HAP-1 (cell line): ENCODE measurements around the gene ITGA4.

Experiments used
- DNase-seq, 2 experiments: peaks; one replicate each; pipeline ENCODE4 v3.0.0-alpha.2; 2016 to 2020; ENCODE audit warnings: low spot score in 2 of 2
- H3K27me3 ChIP-seq: fragments of 250-450 bp; sonication (Bioruptor Pico); 2 replicates; pipeline ENCODE4 v1.5.1; 2020; ENCODE audit warnings: low read depth, mild to moderate bottlenecking, moderate library complexity
- H3K36me3 ChIP-seq: fragments of 250-450 bp; sonication (Bioruptor Pico); replicated peaks from 2 replicates; pipeline ENCODE4 v1.5.1; 2020; ENCODE audit warnings: mild to moderate bottlenecking
- H3K4me1 ChIP-seq: fragments of 250-450 bp; sonication (Bioruptor Pico); 2 replicates; pipeline ENCODE4 v1.5.1; 2020; ENCODE audit warnings: mild to moderate bottlenecking
- H3K4me3 ChIP-seq: fragments of 250-450 bp; sonication (Bioruptor Pico); 2 replicates; pipeline ENCODE4 v1.5.1; 2020; ENCODE audit warnings: mild to moderate bottlenecking, moderate library complexity
- H3K9me3 ChIP-seq: fragments of 250-450 bp; sonication (Bioruptor Pico); 2 replicates; pipeline ENCODE4 v1.5.1; 2020; ENCODE audit warnings: mild to moderate bottlenecking, moderate library complexity
- in situ Hi-C: fragments of 300-500 bp; cut with MboI; formaldehyde crosslinking; loops from 3 replicates; pipeline ENCODE4 v1.14.3; 2020; ENCODE audit warnings: low sequenced_read_pairs, inconsistent platforms, mixed read lengths

ITGA4 gene

GRCh38 chr2:181499231-181499630 lies 42.0 kb downstream of the ITGA4 start:
- Histone ChIP-seq H3K9me3 (no peaks in the 10 kb centered on the region), H3K27me3 (no peaks in the 10 kb centered on the region), H3K36me3 (peaks cover 11% of the 10 kb centered on the region), H3K4me3 (no peak overlapping the region), H3K4me1 (no peaks in the 10 kb centered on the region)
- in situ Hi-C loops, result no loop called here
- DNase-seq, result no peak

GRCh38 chr2:181500201-181500600 lies 43.0 kb downstream of the ITGA4 start:
- Histone ChIP-seq H3K9me3 (no peaks in the 10 kb centered on the region), H3K4me1 (no peaks in the 10 kb centered on the region), H3K4me3 (no peak overlapping the region), H3K27me3 (no peaks in the 10 kb centered on the region), H3K36me3 (peaks cover 11% of the 10 kb centered on the region)
- in situ Hi-C loops, result no loop called here
- no peak for DNase-seq

GRCh38 chr2:181515719-181516118 lies 58.5 kb downstream of the ITGA4 start:
- DNase-seq, result no peak
- Histone ChIP-seq H3K4me1 (peaks cover 8% of the 10 kb centered on the region), H3K36me3 (peaks cover 6% of the 10 kb centered on the region), H3K9me3 (no peaks in the 10 kb centered on the region), H3K27me3 (no peaks in the 10 kb centered on the region), H3K4me3 (no peak overlapping the region)
- in situ Hi-C loops, result no loop called here

- Histone ChIP-seq H3K9me3 (no peaks in the 10 kb centered on the region), H3K4me3 (no peak overlapping the region), H3K27me3 (no peaks in the 10 kb centered on the region), H3K4me1 (peaks cover 1% of the 10 kb centered on the region; the same call in 1 of the 2 replicates), H3K36me3 (peaks cover 6% of the 10 kb centered on the region)
- in situ Hi-C loops, result no loop called here
- DNase-seq, result no peak
Measured at GRCh38 chr2:181516992-181517391, 59.8 kb downstream of the ITGA4 start.

GRCh38 chr2:181517685-181518301 lies 60.6 kb downstream of the ITGA4 start:
- no peaks in the 10 kb centered on the region for H3K27me3 ChIP-seq
- H3K4me1 ChIP-seq, result no peaks in the 10 kb centered on the region
- H3K9me3 ChIP-seq, result no peaks in the 10 kb centered on the region
- H3K4me3 ChIP-seq, result no peak overlapping the region
- peaks cover 6% of the 10 kb centered on the region for H3K36me3 ChIP-seq
- DNase-seq, result no peak
- in situ Hi-C loops, result no loop called here

GRCh38 chr2:181520253-181520652 lies 63.1 kb downstream of the ITGA4 start:
- H3K4me1 ChIP-seq, result no peaks in the 10 kb centered on the region
- no peak overlapping the region for H3K4me3 ChIP-seq
- H3K27me3 ChIP-seq, result no peaks in the 10 kb centered on the region
- H3K9me3 ChIP-seq, result no peaks in the 10 kb centered on the region
- DNase-seq, result no peak
- H3K36me3 ChIP-seq, result peaks cover 2% of the 10 kb centered on the region; the same call in 1 of the 2 replicates
- in situ Hi-C loops, result no loop called here

GRCh38 chr2:181523756-181524155 lies 66.6 kb downstream of the ITGA4 start:
- Histone ChIP-seq H3K4me1 (peaks cover 8% of the 10 kb centered on the region), H3K27me3 (no peaks in the 10 kb centered on the region), H3K9me3 (no peaks in the 10 kb centered on the region), H3K36me3 (no peaks in the 10 kb centered on the region), H3K4me3 (no peak overlapping the region)
- in situ Hi-C loops, result no loop called here
- DNase-seq, result no peak

GRCh38 chr2:181526014-181526413 lies 68.8 kb downstream of the ITGA4 start:
- in situ Hi-C loops, result no loop called here

GRCh38 chr2:181527058-181527457 lies 69.9 kb downstream of the ITGA4 start:
- no peak overlapping the region for H3K4me3 ChIP-seq
- no peaks in the 10 kb centered on the region for H3K27me3 ChIP-seq
- no peaks in the 10 kb centered on the region for H3K36me3 ChIP-seq
- in situ Hi-C loops, result no loop called here
- no peaks in the 10 kb centered on the region for H3K9me3 ChIP-seq
- H3K4me1 ChIP-seq, result peaks cover 19% of the 10 kb centered on the region
- no peak for DNase-seq

More at GRCh38 chr2:181526014-181526413, 68.8 kb downstream of the ITGA4 start:
- Histone ChIP-seq H3K27me3 (no peaks in the 10 kb centered on the region), H3K36me3 (no peaks in the 10 kb centered on the region), H3K4me1 (peaks cover 19% of the 10 kb centered on the region), H3K4me3 (no peak overlapping the region), H3K9me3 (no peaks in the 10 kb centered on the region)
- no peak for DNase-seq

GRCh38 chr2:181528441-181528840 lies 71.3 kb downstream of the ITGA4 start:
- no peak for DNase-seq
- H3K27me3 ChIP-seq, result no peaks in the 10 kb centered on the region
- H3K4me3 ChIP-seq, result no peak overlapping the region
- in situ Hi-C loops, result no loop called here
- peaks cover 19% of the 10 kb centered on the region for H3K4me1 ChIP-seq
- H3K36me3 ChIP-seq, result no peaks in the 10 kb centered on the region
- no peaks in the 10 kb centered on the region for H3K9me3 ChIP-seq

- Histone ChIP-seq H3K36me3 (peaks cover 8% of the 10 kb centered on the region), H3K4me3 (no peak overlapping the region), H3K4me1 (no peaks in the 10 kb centered on the region), H3K27me3 (no peaks in the 10 kb centered on the region), H3K9me3 (no peaks in the 10 kb centered on the region)
- DNase-seq, result no peak
- in situ Hi-C loops, result no loop called here
Measured at GRCh38 chr2:181536730-181537129, 79.5 kb downstream of the ITGA4 start.

GRCh38 chr2:181540421-181540820 lies 83.2 kb downstream of the ITGA4 start:
- no peak overlapping the region for H3K4me3 ChIP-seq
- H3K4me1 ChIP-seq, result no peaks in the 10 kb centered on the region
- H3K36me3 ChIP-seq, result peaks cover 8% of the 10 kb centered on the region
- in situ Hi-C loops, result no loop called here
- no peaks in the 10 kb centered on the region for H3K27me3 ChIP-seq
- DNase-seq, result no peak
- no peaks in the 10 kb centered on the region for H3K9me3 ChIP-seq

GRCh38 chr2:181542170-181542569 lies 85.0 kb downstream of the ITGA4 start:
- DNase-seq, result no peak
- Histone ChIP-seq H3K9me3 (no peaks in the 10 kb centered on the region), H3K4me3 (no peak overlapping the region), H3K27me3 (no peaks in the 10 kb centered on the region), H3K4me1 (no peaks in the 10 kb centered on the region), H3K36me3 (peaks cover 2% of the 10 kb centered on the region)
- in situ Hi-C loops, result no loop called here

- in situ Hi-C loops, result no loop called here
- Histone ChIP-seq H3K9me3 (no peaks in the 10 kb centered on the region), H3K36me3 (no peaks in the 10 kb centered on the region), H3K4me1 (no peaks in the 10 kb centered on the region), H3K27me3 (no peaks in the 10 kb centered on the region), H3K4me3 (no peak overlapping the region)
- no peak for DNase-seq
Measured at GRCh38 chr2:181546086-181546485, 88.9 kb downstream of the ITGA4 start.

- H3K36me3 ChIP-seq, result no peaks in the 10 kb centered on the region
- no peaks in the 10 kb centered on the region for H3K9me3 ChIP-seq
- H3K4me3 ChIP-seq, result no peak overlapping the region
- in situ Hi-C loops, result no loop called here
- no peaks in the 10 kb centered on the region for H3K4me1 ChIP-seq
- H3K27me3 ChIP-seq, result no peaks in the 10 kb centered on the region
- DNase-seq, result no peak
Measured at GRCh38 chr2:181552808-181553207, 95.6 kb downstream of the ITGA4 start.
